Subcutaneous adipose tissue (tissue), 4 donors: ENCODE measurements around the gene GINS1. TPM values are rescaled to one million over a fixed set of nuclear protein-coding genes. Genes with fewer than 3 reads are reported as not detected.

Experiments
- total RNA-seq, 4 donors: library from RNA; depleted of rRNA; stranded (reverse); fragments of >200 nt; gene quantifications; one replicate each; pipeline ENCODE4 v1.1.0, GENCODE V29; 2016
- TF ChIP-seq, protein P1 (sequence below): fragments of 450-650 bp; IDR thresholded peaks from one replicate; pipeline ENCODE4 v1.5.1; 2016; ENCODE audit warnings: low read depth, mild to moderate bottlenecking, control low read depth, antibody characterized with exemption, moderate library complexity

The GINS1 gene
- total RNA-seq, 4 donors from 2014 or later = 0.16 to 2.2 (median 0.83) TPM

DNA sequence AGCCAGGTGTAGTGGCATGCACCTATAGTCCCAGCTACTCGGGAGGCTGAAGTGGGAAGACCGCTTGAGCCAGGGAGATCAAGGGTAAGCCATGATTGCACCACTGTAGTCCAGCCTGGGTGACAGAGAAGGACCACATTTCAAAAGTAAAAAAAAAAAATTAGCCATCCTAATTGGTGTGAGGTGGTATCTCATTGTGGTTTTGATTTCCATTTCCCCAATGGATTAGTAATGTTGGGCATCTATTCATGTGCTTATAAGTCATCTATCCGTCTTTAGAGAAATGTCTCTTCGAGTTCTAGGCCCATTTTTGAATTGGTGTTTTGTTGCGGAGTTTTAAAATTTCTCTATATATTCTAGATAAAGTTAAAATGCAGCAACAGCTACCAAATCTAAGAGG, 38.5 kb upstream of the GINS1 start:
- TF ChIP-seq, protein P1, sequence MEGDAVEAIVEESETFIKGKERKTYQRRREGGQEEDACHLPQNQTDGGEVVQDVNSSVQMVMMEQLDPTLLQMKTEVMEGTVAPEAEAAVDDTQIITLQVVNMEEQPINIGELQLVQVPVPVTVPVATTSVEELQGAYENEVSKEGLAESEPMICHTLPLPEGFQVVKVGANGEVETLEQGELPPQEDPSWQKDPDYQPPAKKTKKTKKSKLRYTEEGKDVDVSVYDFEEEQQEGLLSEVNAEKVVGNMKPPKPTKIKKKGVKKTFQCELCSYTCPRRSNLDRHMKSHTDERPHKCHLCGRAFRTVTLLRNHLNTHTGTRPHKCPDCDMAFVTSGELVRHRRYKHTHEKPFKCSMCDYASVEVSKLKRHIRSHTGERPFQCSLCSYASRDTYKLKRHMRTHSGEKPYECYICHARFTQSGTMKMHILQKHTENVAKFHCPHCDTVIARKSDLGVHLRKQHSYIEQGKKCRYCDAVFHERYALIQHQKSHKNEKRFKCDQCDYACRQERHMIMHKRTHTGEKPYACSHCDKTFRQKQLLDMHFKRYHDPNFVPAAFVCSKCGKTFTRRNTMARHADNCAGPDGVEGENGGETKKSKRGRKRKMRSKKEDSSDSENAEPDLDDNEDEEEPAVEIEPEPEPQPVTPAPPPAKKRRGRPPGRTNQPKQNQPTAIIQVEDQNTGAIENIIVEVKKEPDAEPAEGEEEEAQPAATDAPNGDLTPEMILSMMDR = no peak

DNA sequence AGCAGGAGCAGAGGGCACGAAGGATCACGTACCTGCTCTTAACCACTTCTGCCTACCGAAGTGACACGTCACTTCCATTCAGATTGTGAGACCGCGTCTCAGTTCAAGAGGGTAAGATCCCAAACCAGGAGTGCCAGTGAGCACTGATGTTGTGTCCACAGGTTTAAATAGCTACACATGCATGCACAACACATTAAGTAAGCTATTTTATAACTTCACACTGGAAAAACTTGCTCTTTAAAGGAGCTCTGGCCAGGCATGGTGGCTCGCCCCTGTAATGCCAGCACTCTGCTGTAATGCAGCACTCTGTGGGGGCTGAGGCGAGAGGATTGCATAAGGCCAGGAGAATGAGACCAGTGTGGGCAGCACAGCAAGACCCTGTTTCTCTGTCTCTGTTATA, 37.9 kb upstream of the GINS1 start:
- TF ChIP-seq, protein P1 = no peak

DNA sequence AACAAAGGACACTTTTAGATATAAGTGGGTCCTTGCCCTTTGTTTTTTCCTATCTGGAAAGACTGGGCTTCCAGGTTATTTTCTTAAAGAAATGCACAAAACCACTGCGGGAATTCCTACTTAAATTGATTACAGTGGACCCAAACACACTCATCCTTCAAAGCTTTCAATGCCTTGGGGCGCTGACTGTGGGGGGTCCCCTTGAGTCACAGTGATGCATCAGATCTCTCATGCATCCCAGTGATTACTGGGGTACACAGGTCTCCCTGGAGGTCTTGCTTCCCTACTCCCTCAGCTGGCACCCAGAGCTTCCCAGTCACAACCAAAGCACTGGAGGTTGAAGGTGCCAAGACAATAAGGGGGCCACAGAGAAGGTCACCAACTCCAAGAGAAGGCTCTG, 37.5 kb upstream of the GINS1 start:
- TF ChIP-seq, protein P1 = no peak

DNA sequence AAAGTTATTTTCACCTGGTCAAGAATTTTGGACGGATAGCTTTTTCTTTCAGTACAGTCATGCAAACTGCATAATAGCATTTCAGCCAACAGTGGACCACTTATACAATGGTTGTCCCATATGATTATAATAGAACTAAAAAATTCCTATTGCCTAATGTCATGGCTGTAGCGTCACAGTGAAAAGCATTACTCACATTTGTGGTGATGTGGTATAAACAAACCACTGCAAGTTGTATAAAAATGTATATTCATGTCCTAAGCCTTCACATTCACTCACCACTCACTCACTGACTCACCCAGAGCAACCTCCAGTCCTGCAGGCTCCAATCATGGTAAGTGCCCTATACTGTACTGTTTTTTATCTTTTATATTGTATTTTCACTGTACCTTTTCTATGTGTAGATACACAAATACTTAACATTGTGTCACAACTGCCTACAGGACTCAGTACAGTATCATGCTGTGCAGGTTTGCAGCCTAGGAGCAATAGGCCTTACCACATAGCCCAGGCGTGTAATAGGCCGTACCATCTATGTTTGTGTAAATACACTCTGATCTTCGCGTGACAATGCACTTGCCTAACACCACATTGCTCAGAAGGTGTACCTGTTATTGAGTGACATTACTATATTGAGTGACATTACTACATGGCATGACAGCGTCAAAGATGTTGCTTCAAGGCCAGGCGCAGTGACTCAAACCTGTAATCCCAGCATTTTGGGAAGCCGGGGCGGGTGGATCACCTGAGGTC, 34.7 kb upstream of the GINS1 start:
- TF ChIP-seq, protein P1 = no peak

GRCh38 chr20:25374842-25375241, 32.6 kb upstream of the GINS1 start:
- TF ChIP-seq, protein P1 = no peak

DNA sequence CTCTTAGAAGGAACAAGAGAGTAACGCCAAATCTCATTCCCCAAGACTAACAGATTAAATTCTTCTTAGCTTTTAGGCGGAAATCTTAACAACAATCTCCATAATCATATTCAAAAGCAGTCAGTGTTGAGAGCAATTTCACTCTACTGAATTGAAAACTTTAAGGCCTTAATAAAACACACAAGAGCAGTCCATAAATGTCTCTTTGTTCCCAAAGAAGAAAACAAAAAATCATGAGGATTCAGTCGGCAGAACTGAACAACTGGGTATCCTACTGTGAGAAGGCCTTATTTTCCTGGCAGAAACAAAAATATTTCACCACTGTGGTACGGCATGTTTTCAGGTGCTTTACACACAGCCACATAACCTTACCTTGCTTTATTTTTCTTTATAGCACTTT, 31.2 kb upstream of the GINS1 start:
- TF ChIP-seq, protein P1 = no peak

DNA sequence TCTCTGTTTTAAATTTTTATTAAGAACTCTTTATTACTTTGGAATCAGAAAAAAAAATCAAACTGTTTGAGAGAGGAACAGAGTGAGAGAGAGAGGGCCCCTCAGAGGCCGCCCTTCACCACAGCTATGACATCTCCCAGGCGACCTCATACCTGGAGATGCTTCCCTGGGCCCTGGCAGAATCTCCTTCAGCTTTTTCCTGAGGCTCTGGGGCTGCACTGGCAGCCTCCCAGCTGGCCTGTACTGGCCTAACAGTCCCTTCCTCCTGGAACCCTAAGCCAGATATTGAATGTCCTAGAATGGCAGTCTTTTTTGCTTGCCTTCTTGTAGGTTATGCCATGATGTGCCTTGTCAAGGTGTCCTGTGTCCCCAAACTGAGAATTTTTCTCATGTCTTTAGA, 30.6 kb upstream of the GINS1 start:
- TF ChIP-seq, protein P1 = no peak
